Limb (tissue), 2 donors: Measurements from ENCODE around the gene ABCA7.
A peak's percentile ranks its signal among the peaks of the same experiment; 100 is the strongest.

Experiments
- DNase-seq, 2 donors: peaks; one replicate each; pipeline ENCODE4 v3.0.0-alpha.2; 2016; ENCODE audit errors: extremely low spot score in 2 of 2

ABCA7 gene, protein sequence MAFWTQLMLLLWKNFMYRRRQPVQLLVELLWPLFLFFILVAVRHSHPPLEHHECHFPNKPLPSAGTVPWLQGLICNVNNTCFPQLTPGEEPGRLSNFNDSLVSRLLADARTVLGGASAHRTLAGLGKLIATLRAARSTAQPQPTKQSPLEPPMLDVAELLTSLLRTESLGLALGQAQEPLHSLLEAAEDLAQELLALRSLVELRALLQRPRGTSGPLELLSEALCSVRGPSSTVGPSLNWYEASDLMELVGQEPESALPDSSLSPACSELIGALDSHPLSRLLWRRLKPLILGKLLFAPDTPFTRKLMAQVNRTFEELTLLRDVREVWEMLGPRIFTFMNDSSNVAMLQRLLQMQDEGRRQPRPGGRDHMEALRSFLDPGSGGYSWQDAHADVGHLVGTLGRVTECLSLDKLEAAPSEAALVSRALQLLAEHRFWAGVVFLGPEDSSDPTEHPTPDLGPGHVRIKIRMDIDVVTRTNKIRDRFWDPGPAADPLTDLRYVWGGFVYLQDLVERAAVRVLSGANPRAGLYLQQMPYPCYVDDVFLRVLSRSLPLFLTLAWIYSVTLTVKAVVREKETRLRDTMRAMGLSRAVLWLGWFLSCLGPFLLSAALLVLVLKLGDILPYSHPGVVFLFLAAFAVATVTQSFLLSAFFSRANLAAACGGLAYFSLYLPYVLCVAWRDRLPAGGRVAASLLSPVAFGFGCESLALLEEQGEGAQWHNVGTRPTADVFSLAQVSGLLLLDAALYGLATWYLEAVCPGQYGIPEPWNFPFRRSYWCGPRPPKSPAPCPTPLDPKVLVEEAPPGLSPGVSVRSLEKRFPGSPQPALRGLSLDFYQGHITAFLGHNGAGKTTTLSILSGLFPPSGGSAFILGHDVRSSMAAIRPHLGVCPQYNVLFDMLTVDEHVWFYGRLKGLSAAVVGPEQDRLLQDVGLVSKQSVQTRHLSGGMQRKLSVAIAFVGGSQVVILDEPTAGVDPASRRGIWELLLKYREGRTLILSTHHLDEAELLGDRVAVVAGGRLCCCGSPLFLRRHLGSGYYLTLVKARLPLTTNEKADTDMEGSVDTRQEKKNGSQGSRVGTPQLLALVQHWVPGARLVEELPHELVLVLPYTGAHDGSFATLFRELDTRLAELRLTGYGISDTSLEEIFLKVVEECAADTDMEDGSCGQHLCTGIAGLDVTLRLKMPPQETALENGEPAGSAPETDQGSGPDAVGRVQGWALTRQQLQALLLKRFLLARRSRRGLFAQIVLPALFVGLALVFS (N-terminal part only)

DNA sequence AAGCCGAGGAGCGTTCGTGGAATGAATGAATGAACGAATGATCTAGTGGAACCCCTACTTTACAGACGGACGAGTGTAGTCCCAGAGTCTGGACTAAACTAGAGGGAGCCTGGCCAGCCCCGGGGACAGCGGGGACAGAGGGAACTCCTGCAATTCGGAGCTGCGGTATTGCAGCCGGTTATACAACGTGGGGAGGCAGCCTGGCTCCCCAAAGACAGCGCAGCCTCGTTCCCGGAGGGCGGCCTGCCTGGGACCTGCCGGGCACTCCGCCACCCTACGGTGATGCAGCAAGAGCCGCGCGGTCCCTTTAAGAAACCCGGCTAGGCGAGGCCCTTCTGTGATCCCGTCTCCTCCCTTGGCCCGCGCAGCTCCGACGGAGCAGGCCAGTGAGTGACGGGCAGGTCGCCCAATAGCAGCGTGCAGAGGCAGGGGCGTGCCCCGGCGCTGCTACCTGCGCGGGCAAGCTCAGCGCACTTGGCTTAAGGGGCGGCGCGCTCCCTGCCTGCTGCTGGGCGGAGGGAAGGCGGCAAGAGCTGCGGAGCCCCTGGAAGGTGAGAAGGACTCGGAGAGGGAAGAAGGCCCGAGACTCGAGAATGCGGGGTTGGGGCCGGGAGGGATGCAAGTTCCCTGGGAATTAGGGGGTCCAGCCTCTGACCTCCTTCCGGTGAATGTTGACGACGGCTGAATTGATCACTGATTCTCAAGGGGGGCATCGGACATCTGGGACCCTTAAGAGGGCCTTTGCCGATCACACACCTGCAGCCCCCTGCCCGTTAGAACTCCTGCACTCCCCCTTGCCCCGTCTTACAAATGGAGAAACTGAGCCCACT lies at the start of gene ABCA7:
Gene ABCA7 (plus strand): TSS at position 462 of the 830 bp plus-strand sequence. CDS start 1,255 bp downstream, outside the sequence.
- DNase-seq = peak; percentile 95 to 99

DNA sequence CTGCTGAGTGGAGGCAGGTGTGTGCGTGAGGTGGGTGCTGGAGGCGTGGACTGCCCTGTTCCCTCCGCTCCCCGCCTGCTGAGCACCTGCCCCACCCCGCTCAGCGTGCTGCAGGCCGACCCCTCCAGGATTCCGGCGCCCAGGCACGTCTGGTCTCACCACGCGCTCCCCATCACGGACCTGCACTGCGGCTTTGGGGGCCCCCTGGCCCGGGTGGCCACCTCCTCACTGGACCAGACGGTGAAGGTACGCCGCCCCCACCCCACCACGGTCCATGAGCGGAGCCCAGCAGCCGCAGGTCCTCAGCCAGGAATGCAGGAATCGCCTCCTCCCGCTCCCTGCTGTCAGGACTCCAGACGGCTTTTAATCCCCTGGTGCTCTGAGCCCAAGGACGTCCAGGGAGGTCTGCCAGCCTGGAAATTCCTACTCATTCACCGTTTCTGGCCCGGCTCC lies 49.8 kb upstream of the ABCA7 start:
- no peak for DNase-seq

DNA sequence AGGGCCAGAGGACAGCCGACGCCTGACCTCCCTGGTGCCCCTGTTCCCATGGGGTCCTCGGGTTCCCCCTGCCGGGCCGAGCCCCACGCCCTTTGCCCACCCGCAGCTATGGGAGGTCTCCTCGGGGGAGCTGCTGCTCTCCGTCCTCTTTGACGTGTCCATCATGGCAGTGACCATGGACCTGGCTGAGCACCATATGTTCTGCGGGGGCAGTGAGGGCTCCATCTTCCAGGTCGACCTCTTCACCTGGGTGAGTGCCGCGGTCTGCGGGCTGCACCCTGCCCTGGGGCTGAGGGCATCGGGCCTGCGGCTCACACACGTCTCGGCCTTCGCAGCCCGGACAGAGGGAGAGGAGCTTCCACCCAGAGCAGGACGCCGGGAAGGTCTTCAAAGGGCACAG lies 49.2 kb upstream of the ABCA7 start:
- no peak for DNase-seq

DNA sequence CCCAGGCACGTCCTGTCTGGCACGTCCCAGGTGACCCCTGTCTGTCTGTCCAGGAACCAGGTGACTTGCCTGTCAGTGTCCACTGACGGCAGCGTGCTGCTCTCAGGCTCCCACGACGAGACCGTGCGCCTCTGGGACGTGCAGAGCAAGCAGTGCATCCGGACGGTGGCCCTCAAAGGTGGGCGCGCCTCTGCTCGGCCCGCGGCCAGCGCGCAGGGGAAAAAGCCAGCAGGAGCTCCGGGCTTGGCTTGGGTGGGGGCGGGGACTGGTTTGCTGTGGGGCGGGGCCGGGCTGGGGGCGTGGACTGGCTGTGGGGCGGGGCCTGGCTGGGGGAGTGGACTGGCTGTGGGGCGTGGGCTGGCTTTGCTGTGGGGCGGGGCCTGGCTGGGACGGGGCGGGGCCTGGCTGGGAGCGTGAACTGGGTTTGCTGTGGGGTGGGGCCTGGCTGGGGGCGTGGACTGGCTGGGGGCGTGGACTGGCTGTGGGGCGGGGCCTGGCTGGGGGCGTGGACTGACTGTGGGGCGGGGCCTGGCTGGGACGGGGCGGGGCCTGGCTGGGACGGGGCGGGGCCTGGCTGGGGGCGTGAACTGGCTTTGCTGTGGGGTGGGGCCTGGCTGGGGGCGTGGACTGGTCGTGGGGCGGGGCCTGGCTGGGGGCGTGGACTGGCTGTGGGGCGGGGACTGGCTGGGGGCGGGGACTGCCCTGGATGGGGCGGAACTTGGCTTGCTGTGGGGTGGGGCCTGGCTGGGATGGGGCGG lies 48.6 kb upstream of the ABCA7 start:
- DNase-seq = peak in 1 of 2 donors; percentile 65

DNA sequence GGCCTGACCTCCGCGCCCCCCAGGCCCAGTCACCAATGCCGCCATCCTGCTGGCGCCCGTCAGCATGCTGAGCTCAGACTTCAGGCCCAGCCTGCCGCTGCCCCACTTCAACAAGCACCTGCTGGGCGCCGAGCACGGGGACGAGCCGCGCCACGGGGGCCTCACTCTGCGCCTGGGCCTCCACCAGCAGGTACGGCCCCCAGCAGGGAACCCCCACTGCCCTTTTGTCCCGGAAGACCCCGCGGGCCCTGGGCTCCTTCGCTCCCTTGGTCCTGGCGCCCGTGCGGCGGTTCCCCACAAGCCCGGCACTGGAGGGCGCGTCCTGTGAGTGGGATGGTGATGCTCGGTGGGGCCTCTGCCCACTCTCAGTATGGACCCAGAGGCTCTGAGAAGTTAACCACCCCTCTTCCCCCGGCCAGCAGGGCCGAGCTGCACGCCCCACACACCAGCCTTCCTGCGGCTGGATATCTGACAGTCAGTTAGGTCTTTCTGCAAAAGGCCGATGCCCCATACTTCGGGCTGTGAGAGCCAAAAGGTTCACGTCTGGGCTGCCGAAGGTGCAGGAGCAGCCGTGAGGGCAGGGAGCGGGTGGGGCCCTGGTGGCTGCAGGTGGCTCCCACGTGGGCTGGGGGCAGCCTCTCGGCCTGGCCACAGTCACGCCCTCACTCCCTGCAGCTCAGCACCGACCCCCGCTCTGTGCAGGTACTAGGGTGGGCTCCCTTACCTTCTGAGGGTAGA lies 47.8 kb upstream of the ABCA7 start:
- no peak for DNase-seq

DNA sequence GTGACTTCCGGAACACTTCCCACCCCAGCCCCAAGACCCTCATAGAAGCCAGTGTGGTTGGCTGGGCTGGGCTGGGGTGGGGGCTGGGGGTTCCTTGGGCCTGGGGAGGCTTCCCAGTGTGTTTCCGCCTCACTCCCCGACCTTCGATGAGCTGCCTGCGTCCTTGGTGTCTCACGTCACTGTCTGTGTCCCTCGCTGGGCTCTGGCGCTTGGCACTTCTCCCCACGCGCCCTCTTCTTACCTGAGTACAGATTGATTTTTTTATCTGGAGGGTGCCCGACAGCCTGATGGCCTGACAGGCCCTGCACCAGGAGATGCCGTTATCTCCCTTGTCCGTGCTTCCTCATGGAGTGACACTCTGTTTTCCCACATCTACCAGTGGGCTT lies 47.2 kb upstream of the ABCA7 start:
- no peak for DNase-seq

DNA sequence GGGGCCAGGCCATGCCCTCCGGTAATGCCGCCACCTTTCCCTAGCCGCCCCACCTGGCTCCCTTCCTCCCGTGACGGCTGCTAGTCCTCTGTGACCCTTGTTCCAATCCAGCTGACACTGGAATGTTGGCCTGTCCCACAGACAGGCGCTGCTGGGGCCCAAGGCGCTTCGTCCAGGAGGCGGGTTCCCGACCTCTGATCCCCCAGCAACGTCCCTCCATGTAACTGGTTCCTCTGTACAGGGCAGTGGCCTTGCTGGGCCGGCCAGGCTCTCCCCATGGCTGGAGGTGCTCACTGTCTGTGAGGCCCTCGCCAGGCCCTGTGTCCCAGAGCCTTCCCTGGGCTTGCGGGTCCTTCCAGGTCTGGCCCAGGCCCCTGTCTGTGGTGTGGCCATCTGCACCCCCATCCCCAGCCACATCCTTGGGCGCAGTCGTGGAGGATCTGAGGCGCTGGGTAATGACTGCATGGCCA lies 46.5 kb upstream of the ABCA7 start:
- no peak for DNase-seq

DNA sequence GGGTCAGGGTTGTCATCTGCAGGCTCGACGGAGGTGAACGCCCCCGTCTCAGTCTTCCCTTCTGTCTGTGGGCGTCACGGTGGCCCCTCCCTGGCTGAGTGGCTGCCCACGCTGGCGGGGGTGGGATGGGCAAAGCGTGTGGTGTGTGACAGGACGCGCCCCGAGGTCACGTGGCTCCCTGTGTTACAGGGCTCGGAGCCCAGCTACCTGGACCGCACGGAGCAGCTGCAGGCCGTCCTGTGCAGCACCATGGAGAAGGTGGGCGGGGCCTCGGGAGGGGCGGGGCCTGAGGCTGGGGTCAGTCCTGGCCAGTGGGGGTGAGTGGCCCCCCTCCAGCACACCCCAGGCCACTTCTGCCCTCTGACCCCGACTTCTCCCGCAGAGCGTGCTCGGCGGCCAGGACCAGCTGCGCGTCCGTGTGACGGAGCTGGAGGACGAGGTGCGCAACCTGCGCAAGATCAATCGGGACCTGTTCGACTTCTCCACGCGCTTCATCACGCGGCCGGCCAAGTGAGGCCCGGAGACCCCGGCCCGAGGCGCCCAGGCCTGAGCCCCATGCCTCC lies 46.0 kb upstream of the ABCA7 start:
- DNase-seq = no peak

DNA sequence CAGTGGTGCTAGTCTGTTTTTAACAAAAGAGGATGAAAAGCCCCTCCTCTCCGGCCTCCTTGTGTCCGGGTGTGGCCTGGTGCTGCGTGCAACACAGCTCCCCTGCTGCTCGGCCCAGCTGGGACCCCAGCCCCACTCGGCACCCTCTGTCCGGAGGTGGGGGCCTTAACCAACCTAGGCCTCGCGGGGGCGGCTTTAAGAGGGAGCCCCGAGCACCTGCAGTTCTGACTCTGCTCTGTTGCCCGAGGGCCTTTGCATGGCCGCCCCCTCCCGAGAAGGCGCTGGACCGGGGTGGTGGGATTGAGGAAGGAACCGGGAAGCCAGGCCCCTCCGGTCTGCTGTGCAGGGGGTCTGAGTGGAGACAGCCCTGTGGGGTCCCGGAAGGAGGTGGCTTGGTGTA lies 45.4 kb upstream of the ABCA7 start:
- no peak for DNase-seq

DNA sequence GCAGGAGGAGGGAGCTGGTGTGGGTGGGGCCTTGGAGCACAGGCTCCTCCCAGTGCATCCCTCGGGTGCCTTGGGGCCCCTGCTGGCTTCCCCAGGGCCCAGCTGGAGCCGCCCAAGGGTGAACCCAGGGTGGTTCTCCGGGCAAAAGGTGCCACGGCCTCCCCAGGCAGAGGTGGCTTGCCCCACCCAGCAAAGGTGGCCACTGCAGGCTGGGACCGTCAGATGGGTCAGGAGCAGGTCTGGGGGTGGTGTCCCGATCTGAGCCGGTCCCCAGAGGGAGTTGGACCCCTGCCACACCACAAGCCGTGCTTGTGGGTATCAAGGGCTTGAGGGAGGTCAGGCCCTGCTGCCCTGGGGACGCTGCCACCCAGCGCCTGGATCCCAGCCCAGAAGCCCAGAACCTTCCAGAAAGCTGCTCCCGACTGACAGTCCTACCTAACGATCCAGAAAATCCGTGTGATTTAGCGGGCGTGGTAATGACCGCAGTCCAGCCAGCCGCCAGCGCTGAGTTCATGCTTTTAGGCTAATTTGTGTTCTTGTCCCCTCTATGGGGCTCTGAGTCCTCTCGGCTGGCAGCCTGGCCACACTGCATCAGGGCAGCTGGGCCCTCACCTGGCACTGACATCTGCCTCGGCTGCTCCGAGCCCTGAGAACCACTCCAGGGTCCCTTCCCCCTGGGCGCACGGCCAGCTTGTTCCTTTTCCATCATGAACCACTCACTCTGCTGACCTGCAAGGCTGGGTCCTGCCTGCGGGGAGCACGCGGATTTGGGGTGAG lies 44.7 kb upstream of the ABCA7 start:
- no peak for DNase-seq

DNA sequence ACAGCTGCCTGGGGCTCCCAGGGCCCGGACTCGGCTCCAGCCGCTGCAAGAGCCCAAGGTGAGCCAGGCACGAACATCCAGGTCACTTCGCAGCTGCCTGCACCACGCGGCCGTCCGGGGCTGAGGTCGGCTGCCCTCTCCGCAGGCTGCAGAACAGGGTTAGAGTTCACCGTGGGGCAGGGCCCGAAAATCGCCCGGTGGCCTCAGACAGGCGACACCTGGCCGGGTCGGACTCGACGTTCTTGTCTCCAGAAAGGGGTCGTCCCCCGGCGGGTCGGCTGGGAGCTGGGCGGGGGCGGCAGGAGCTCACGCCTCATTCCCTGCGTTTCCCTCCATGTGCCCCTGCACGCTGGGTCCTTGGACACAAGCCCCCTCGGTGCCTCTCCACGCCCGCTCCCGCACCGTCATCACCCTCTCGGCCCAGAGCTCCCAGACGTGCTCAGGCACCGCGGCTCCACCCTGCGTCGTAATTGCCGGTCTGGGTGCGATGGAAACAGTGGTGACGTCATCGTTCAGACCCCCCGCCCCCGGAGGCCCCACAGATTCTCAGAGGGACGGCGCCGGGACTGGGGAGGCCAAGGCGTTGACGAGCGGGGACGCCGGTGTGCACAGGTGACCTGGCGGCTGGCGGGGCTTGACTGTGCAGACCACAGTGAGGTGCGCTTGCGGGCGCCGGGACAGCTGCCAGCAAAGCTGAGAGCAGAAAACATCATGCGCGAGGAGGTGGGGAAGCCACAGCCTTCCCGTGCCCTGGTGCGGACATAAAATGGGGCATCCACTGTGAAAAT lies 43.7 kb upstream of the ABCA7 start:
- DNase-seq = peak in 1 of 2 donors; percentile 77

DNA sequence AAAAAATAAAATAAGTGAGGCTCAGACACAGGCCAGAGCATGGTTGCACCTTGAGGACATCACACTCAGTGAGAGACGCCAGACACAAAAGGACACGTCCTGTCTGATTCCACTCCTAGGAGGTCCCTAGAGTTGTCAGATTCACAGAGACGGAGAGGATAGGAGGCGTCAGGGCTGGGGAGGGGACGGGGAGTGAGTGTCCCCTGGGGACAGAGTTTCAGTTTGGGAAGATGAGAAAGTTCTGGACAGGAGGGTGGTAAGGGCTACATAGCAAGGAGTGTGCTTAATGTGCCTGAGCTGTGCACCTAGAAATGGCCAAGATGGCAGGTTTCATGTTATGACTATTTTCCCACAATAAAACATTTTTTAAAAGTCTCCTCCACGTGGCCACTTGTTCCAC lies 41.8 kb upstream of the ABCA7 start:
- no peak for DNase-seq

DNA sequence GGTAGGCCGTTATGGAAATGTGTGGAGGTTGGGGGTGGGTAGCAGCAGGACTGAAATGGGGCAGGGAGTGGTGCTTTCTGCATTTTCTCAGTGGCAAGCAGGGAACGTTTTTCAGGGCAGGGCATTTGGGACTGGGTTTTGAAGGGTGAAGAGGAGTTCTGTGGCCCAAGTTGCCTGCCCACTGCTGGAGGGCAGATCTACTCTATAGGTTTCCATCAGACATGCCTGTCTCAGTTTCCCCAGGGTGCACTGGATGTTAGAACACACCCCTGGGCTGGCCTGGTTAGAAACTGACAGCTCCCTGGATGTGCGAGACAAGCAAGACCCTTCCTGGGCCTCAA lies 40.6 kb upstream of the ABCA7 start:
- DNase-seq = no peak

DNA sequence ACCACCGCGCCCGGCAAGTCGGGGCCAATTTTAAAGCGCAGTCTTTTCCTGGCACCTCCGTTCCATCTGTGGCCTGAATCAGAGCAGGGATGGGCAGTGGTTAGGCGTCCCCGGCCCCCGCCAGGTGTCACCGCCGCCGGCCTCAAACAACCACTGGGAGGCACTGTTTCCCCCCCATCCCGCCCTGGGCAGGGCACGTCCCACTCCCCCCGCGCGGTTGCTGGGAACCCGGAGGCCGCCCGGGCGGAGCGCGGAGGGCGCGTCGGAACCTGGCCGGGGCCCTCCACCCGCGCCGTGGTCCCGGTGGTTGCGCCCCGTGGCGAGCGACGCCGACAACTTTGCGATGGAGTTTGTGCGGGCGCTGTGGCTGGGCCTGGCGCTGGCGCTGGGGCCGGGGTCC lies 39.8 kb upstream of the ABCA7 start, which contains the start of gene GRIN3B:
Gene GRIN3B (plus strand): TSS at position 325 of the 400 bp plus-strand sequence. CDS start 19 bp downstream, at position 344.
- DNase-seq = peak in 1 of 2 donors; percentile 79

DNA sequence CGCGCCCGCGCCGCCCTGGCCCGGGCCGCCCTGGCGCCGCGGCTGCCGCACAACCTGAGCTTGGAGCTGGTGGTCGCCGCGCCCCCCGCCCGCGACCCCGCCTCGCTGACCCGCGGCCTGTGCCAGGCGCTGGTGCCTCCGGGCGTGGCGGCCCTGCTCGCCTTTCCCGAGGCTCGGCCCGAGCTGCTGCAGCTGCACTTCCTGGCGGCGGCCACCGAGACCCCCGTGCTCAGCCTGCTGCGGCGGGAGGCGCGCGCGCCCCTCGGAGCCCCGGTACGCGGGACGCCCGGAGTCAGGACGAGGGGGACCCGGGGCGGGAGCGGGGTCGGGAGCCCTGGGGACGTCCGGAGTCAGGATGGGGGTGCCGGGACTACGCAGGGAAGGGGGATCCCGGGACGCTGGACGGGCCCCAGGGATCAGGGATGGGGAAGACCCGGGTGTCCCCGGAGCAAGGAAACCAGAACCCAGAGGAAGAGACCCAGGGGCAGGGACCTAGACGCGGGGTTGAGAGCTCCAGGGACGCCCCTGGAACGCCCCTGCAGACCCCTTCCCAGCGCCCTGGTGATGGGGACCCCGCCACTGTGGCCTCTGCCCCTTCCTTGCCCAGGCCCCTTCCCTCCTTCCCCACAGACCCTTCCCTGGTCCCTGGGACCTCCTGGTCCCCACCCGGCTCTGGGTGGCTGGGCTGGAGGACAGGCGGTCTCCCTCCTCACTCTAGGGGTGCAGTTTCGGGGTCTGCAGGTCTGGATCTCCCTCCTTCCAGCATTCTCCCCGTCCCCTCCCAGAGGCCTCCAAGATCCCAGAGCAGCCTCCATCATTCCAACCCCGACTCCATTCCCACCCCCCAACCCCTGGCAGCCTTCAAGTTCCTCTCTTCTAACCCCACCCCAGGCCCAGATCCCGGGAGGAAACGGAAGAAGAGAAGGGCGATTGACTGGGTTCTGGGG lies 39.0 kb upstream of the ABCA7 start:
- DNase-seq = no peak

DNA sequence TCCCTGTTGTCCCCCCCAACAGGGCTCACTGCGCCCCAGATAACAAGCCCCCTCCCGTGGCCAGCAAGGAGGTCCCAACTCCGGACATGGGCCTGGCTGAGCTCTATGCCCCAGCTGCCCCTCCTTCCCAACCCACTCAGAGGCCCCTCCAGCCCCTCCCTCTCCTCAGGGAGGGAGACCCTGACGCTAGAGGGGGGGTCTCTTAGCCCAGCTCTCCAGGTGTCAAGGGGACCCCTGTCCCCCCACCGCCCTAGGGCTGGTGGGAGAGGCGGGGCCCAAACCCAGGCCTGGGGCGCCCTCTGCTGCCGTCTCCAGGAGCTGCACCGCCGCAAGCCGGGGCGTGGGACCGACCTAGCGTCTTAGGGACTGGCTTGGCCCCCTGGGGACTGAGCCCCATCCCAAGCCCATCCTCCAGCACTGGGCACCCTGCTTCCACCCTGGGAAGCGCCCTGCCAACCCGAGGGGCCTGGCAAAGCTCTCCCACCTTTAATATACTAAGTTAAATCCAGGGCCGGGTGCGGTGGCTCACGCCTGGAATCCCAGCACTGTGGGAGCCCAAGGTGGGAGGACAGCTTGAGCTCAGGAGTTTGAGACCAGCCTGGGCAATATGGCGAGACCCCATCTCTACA lies 38.3 kb upstream of the ABCA7 start:
- peak in 1 of 2 donors; percentile 80 for DNase-seq
